ENCODE data around the gene OR10Z1. TPM values are rescaled to one million over a fixed set of nuclear protein-coding genes. Genes with fewer than 3 reads are reported as not detected.
A peak's percentile ranks its signal among the peaks of the same experiment; 100 is the strongest.

Gene OR10Z1
- polyA plus RNA-seq, 3 donors = not detected

DNA sequence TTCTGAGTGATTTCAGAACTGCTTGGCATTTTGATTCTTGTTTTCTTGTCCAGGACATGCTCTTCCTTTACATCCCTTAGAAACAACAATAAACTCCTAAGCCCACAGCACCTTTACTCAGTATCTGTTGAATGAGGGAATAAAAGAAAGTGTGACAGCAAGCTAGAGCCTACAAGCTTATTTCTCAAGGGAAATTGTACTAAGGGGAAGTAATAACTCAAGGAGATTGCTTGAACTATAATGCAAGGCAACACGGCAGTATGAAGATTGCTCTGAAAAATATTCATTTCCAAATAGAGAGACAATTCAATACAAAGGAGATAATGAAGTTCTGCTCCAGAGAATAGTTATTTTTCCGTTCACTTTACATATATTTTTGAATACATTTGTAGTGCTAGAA, 41.2 kb upstream of the OR10Z1 start:
- no peaks in the 10 kb centered on the region for H3K79me2 ChIP-seq (ENCODE audit: insufficient read depth, low read length)
- H3K36me3 ChIP-seq (replicated peaks in 1 of 2; ENCODE audit: control insufficient read depth in 1 of 2, insufficient read depth in 2 of 2, low read length in 2 of 2) = no peaks in the 10 kb centered on the region
- H3K4me2 ChIP-seq (replicated peaks; ENCODE audit: extremely low read depth, low read length, poor library complexity, severe bottlenecking) = peak overlapping the region; percentile 52
- H3K27ac ChIP-seq (ENCODE audit: low read depth in 1 of 2, low read length in 2 of 2) = peak overlapping the region in 1 of 2 donors; percentile 79
- no peak overlapping the region for H3K4me3 Mint-ChIP-seq
- H2AFZ ChIP-seq (ENCODE audit: insufficient read depth, low read depth, low read length, poor library complexity, severe bottlenecking) = no peak overlapping the region
- H3K9me3 ChIP-seq (replicated peaks in 1 of 2; ENCODE audit: control insufficient read depth in 1 of 2, insufficient read depth in 1 of 2, low read length in 2 of 2) = peaks cover 0 to 7% of the 10 kb centered on the region in 2 donors
- no peaks in the 10 kb centered on the region for H3K36me3 Mint-ChIP-seq
- peaks cover 0 to 2% (median 0%) of the 10 kb centered on the region in 3 donors for H3K27me3 Mint-ChIP-seq (ENCODE audit: low read depth in 3 of 3)
- H3K27ac Mint-ChIP-seq = peak overlapping the region; percentile 46 to 90 (median 77)
- H3K4me1 Mint-ChIP-seq = peaks cover 15% of the 10 kb centered on the region
- peak overlapping the region in 1 of 3 experiments; percentile 42 for H3K4me3 ChIP-seq (replicated peaks in 1 of 3; ENCODE audit: low read depth in 2 of 3, low read length in 3 of 3)
- WGBS (ENCODE audit: insufficient coverage) = no CpG with 5 or more reads among the region's 2 CpGs
- H3K4me1 ChIP-seq (ENCODE audit: control insufficient read depth in 1 of 2, insufficient read depth in 2 of 2, low read length in 2 of 2) = peaks cover 13 to 15% of the 10 kb centered on the region in 2 donors
- peak in 2 of 3 donors; percentile 3 to 15 for DNase-seq
- intact Hi-C loops (cut with micrococcal nuclease) = no loop called here
- H3K9me3 Mint-ChIP-seq = peaks cover 3 to 12% (median 9%) of the 10 kb centered on the region in 7 donors
- H3K27me3 ChIP-seq (ENCODE audit: control insufficient read depth in 2 of 2, insufficient read depth in 2 of 2, low read length in 2 of 2) = no peaks in the 10 kb centered on the region
- H3K9ac ChIP-seq (ENCODE audit: insufficient read depth, low read length, poor library complexity, severe bottlenecking) = no peak overlapping the region
- TF ChIP-seq, protein P1, sequence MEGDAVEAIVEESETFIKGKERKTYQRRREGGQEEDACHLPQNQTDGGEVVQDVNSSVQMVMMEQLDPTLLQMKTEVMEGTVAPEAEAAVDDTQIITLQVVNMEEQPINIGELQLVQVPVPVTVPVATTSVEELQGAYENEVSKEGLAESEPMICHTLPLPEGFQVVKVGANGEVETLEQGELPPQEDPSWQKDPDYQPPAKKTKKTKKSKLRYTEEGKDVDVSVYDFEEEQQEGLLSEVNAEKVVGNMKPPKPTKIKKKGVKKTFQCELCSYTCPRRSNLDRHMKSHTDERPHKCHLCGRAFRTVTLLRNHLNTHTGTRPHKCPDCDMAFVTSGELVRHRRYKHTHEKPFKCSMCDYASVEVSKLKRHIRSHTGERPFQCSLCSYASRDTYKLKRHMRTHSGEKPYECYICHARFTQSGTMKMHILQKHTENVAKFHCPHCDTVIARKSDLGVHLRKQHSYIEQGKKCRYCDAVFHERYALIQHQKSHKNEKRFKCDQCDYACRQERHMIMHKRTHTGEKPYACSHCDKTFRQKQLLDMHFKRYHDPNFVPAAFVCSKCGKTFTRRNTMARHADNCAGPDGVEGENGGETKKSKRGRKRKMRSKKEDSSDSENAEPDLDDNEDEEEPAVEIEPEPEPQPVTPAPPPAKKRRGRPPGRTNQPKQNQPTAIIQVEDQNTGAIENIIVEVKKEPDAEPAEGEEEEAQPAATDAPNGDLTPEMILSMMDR (IDR thresholded peaks at IDR 0.05) = no peak
- no peaks in the 10 kb centered on the region for H4K20me1 ChIP-seq (ENCODE audit: insufficient read depth, low read length)

- peaks cover 15% of the 10 kb centered on the region for H3K4me1 Mint-ChIP-seq
- H3K36me3 ChIP-seq (replicated peaks in 1 of 2; ENCODE audit: control insufficient read depth in 1 of 2, insufficient read depth in 2 of 2, low read length in 2 of 2) = no peaks in the 10 kb centered on the region
- peak overlapping the region; percentile 46 to 90 (median 77) for H3K27ac Mint-ChIP-seq
- peak overlapping the region in 1 of 2 donors; percentile 39 for H3K4me3 Mint-ChIP-seq
- peak overlapping the region; percentile 49 to 79 for H3K27ac ChIP-seq (ENCODE audit: low read depth in 1 of 2, low read length in 2 of 2)
- 67% methylated on average over 1 of the region's 2 CpGs for WGBS (ENCODE audit: insufficient coverage)
- H3K4me2 ChIP-seq (replicated peaks; ENCODE audit: extremely low read depth, low read length, poor library complexity, severe bottlenecking) = peak overlapping the region; percentile 52
- TF ChIP-seq, protein P1 (IDR thresholded peaks at IDR 0.05) = no peak
- no peak overlapping the region for H3K9ac ChIP-seq (ENCODE audit: insufficient read depth, low read length, poor library complexity, severe bottlenecking)
- H3K36me3 Mint-ChIP-seq = no peaks in the 10 kb centered on the region
- H3K27me3 Mint-ChIP-seq (ENCODE audit: low read depth in 3 of 3) = peaks cover 0 to 2% (median 0%) of the 10 kb centered on the region in 3 donors
- H3K27me3 ChIP-seq (ENCODE audit: control insufficient read depth in 2 of 2, insufficient read depth in 2 of 2, low read length in 2 of 2) = no peaks in the 10 kb centered on the region
- H3K4me1 ChIP-seq (ENCODE audit: control insufficient read depth in 1 of 2, insufficient read depth in 2 of 2, low read length in 2 of 2) = peaks cover 13 to 15% of the 10 kb centered on the region in 2 donors
- peak overlapping the region in 1 of 3 experiments; percentile 42 for H3K4me3 ChIP-seq (replicated peaks in 1 of 3; ENCODE audit: low read depth in 2 of 3, low read length in 3 of 3)
- no peaks in the 10 kb centered on the region for H3K79me2 ChIP-seq (ENCODE audit: insufficient read depth, low read length)
- intact Hi-C loops (cut with micrococcal nuclease) = no loop called here
- H3K9me3 Mint-ChIP-seq = peaks cover 3 to 12% (median 9%) of the 10 kb centered on the region in 7 donors
- H2AFZ ChIP-seq (ENCODE audit: insufficient read depth, low read depth, low read length, poor library complexity, severe bottlenecking) = peak overlapping the region; percentile 52
- DNase-seq = peak; percentile 41 to 65 (median 49)
- H4K20me1 ChIP-seq (ENCODE audit: insufficient read depth, low read length) = no peaks in the 10 kb centered on the region
- peaks cover 0 to 7% of the 10 kb centered on the region in 2 donors for H3K9me3 ChIP-seq (replicated peaks in 1 of 2; ENCODE audit: control insufficient read depth in 1 of 2, insufficient read depth in 1 of 2, low read length in 2 of 2)
Observed at GRCh38 chr1:158564608-158565007, 40.5 kb upstream of the OR10Z1 start.

All from CD14-positive monocyte (primary cell).